HG02763 (cell line): ENCODE data around the gene EIF2B5.

ENCODE experiments used
- ATAC-seq: cut with Tn5 transposase; IDR thresholded peaks from one replicate; pipeline ENCODE4 v1.9.1; 2021; ENCODE audit warnings: mild to moderate bottlenecking, moderate library complexity; ENCODE audit not compliant: unreplicated experiment

EIF2B5 gene

GRCh38 chr3:184192889-184193288 is 57.7 kb downstream of the EIF2B5 start:
- ATAC-seq: no peak

GRCh38 chr3:184193991-184194539 is 58.9 kb downstream of the EIF2B5 start:
- no peak for ATAC-seq
